RPMI8226 (cell line): ENCODE results near the gene CHMP6.

ENCODE experiments used
- DNase-seq: peaks from one replicate; pipeline ENCODE4 v3.0.0-alpha.2; 2015

CHMP6 gene

GRCh38 chr17:80991645-80992076, at the start of gene CHMP6:
Gene CHMP6 (plus strand): TSS chr17:80991841. CDS start chr17:80991919, 78 bp downstream.
- DNase-seq = peak; percentile 91

- DNase-seq = no peak
These were observed 49.0 kb upstream of the CHMP6 start for GRCh38 chr17:80942423-80943345.

GRCh38 chr17:80943346-80944145, 48.1 kb upstream of the CHMP6 start:
- no peak for DNase-seq

- DNase-seq = no peak
These were observed 47.3 kb upstream of the CHMP6 start for GRCh38 chr17:80944326-80944725.

GRCh38 chr17:80945736-80946135, 45.9 kb upstream of the CHMP6 start:
- DNase-seq = no peak

- DNase-seq = no peak
These were observed 45.2 kb upstream of the CHMP6 start for GRCh38 chr17:80946449-80946848.

- no peak for DNase-seq
These were observed 44.3 kb upstream of the CHMP6 start for GRCh38 chr17:80947200-80947940.

- no peak for DNase-seq
These were observed 43.3 kb upstream of the CHMP6 start for GRCh38 chr17:80948019-80948975.

- no peak for DNase-seq
These were observed 42.6 kb upstream of the CHMP6 start for GRCh38 chr17:80948976-80949450.

GRCh38 chr17:80949451-80950421, 41.9 kb upstream of the CHMP6 start:
- DNase-seq = no peak

GRCh38 chr17:80950466-80951120, 41.0 kb upstream of the CHMP6 start:
- no peak for DNase-seq

- no peak for DNase-seq
These were observed 40.2 kb upstream of the CHMP6 start for GRCh38 chr17:80951121-80952090.

- DNase-seq = no peak
These were observed 39.4 kb upstream of the CHMP6 start for GRCh38 chr17:80952291-80952690.

- no peak for DNase-seq
These were observed 37.9 kb upstream of the CHMP6 start for GRCh38 chr17:80953471-80954315.

GRCh38 chr17:80955078-80955477, 36.6 kb upstream of the CHMP6 start:
- DNase-seq = no peak

GRCh38 chr17:80955671-80956280, 35.9 kb upstream of the CHMP6 start:
- no peak for DNase-seq
